Caco-2 (cell line): ENCODE measurements around the gene CFAP99. TPM values are rescaled to one million over a fixed set of nuclear protein-coding genes. Genes with fewer than 3 reads are reported as not detected.

ENCODE experiments used
- BruUV-seq: library from RNA; stranded (reverse); fragments of 400-500 nt; replicated peaks from 2 replicates; lab custom pipeline; 2021; lab: Mats Ljungman, UMichigan
- CTCF ChIA-PET: fragments of 300-600 bp; sonication (Branson Sonifier 250); formaldehyde crosslinking; loops from one replicate; lab custom pipeline; 2022; ENCODE audit warnings: antibody characterized with exemption; lab: Charles Lee
- POLR2A ChIA-PET: fragments of 300-600 bp; sonication (Branson Sonifier 250); formaldehyde crosslinking; loops from one replicate; lab custom pipeline; 2022; ENCODE audit warnings: antibody characterized with exemption; lab: Charles Lee
- DNase-seq, 2 experiments: peaks; one replicate each; pipeline versions ENCODE4 v3.0.0 to v3.0.0-alpha.2; 2020 to 2022
- H3K27me3 ChIP-seq: replicated peaks from 2 replicates; pipeline ENCODE4 v1.6.0; 2011; ENCODE audit warnings: low read length; ENCODE audit not compliant: control insufficient read depth, insufficient read depth
- H3K36me3 ChIP-seq: 2 replicates; pipeline ENCODE4 v1.5.1; 2011; ENCODE audit warnings: low read length; ENCODE audit not compliant: control insufficient read depth, insufficient read depth
- H3K4me1 ChIP-seq: fragments of 250-450 bp; sonication (Bioruptor Pico); 2 replicates; pipeline ENCODE4 v1.5.1; 2020; ENCODE audit warnings: mild to moderate bottlenecking
- H3K4me3 ChIP-seq: 2 replicates; pipeline ENCODE4 v1.5.1; 2011; ENCODE audit warnings: low read depth, mild to moderate bottlenecking, control low read depth, low read length
- H3K9me3 ChIP-seq: fragments of 250-450 bp; sonication (Bioruptor Pico); 2 replicates; pipeline ENCODE4 v1.5.1; 2020; ENCODE audit warnings: mild to moderate bottlenecking, moderate library complexity
- H3K27ac Mint-ChIP-seq: one replicate; pipeline ENCODE4 v1.8.0; 2022; ENCODE audit warnings: mixed read lengths; ENCODE audit not compliant: unreplicated experiment
- H3K27me3 Mint-ChIP-seq: one replicate; pipeline ENCODE4 v1.8.0; 2022; ENCODE audit warnings: mixed read lengths; ENCODE audit not compliant: insufficient read depth, unreplicated experiment
- H3K36me3 Mint-ChIP-seq: one replicate; pipeline ENCODE4 v1.8.0; 2022; ENCODE audit warnings: mild to moderate bottlenecking, mixed read lengths; ENCODE audit not compliant: insufficient read depth, unreplicated experiment
- H3K4me1 Mint-ChIP-seq: one replicate; pipeline ENCODE4 v1.8.0; 2022; ENCODE audit warnings: low read depth, mixed read lengths; ENCODE audit not compliant: unreplicated experiment
- H3K4me3 Mint-ChIP-seq: one replicate; pipeline ENCODE4 v1.8.0; 2022; ENCODE audit warnings: mild to moderate bottlenecking, moderate library complexity, mixed read lengths; ENCODE audit not compliant: unreplicated experiment
- H3K9me3 Mint-ChIP-seq: one replicate; pipeline ENCODE4 v1.8.0; 2022; ENCODE audit warnings: mixed read lengths; ENCODE audit not compliant: unreplicated experiment
- CTCF ChIP-seq, 2 experiments: fragments of 200-600 bp in 1 of 2; IDR thresholded peaks; 1 replicate in 1 of 2; 2 replicates in 1 of 2; pipeline versions ENCODE4 v1.5.1 to v1.8.0; 2011 to 2022; ENCODE audit warnings: antibody characterized with exemption in 1 of 2, control low read depth in 1 of 2, inconsistent platforms in 1 of 2, low read depth in 1 of 2, low read length in 1 of 2, mild to moderate bottlenecking in 1 of 2, moderate library complexity in 1 of 2; ENCODE audit not compliant: insufficient read depth in 1 of 2, severe bottlenecking in 1 of 2, unreplicated experiment in 1 of 2
- intact Hi-C: fragments of 100-400 bp; cut with micrococcal nuclease; formaldehyde crosslinking; loops from one replicate; pipeline ENCODE4 v1.10.0; 2022; ENCODE audit not compliant: unreplicated experiment
- total RNA-seq: library from RNA; stranded (reverse); gene quantifications from 2 replicates; pipeline ENCODE4 v1.2.3, GENCODE V29; 2022

The CFAP99 gene
- total RNA-seq, 1 experiment from 2014 or later: not detected

GRCh38 chr4:2423066-2423465, 4.3 kb downstream of the CFAP99 start:
- H3K9me3 ChIP-seq: no peaks in the 10 kb centered on the region
- no peaks in the 10 kb centered on the region; the same call in 1 of the 2 replicates for H3K27me3 ChIP-seq
- Mint-ChIP-seq H3K4me1 (peaks cover 14% of the 10 kb centered on the region), H3K27me3 (peaks cover 13% of the 10 kb centered on the region), H3K4me3 (no peak overlapping the region), H3K36me3 (no peaks in the 10 kb centered on the region), H3K9me3 (no peaks in the 10 kb centered on the region), H3K27ac (no peak overlapping the region)
- no peak for TF ChIP-seq CTCF (IDR thresholded peaks at IDR 0.05; ENCODE audit: insufficient read depth in 1 of 2, low read depth in 1 of 2, low read length in 1 of 2, severe bottlenecking in 1 of 2, unreplicated experiment in 1 of 2)
- peak in 1 of 2 experiments; percentile 23 for DNase-seq
- CTCF ChIA-PET: no interaction called here
- peaks cover 7% of the 10 kb centered on the region; the same call in 1 of the 2 replicates for H3K4me1 ChIP-seq
- H3K36me3 ChIP-seq: no peaks in the 10 kb centered on the region
- H3K4me3 ChIP-seq: no peak overlapping the region
- intact Hi-C loops: no loop called here
- no TSS peak for BruUV-seq
- POLR2A ChIA-PET: no interaction called here

GRCh38 chr4:2423695-2424094, 4.9 kb downstream of the CFAP99 start:
- H3K4me1 Mint-ChIP-seq: peaks cover 14% of the 10 kb centered on the region
- H3K36me3 Mint-ChIP-seq: no peaks in the 10 kb centered on the region
- CTCF ChIA-PET: no interaction called here
- Histone ChIP-seq H3K4me3 (no peak overlapping the region), H3K27me3 (no peaks in the 10 kb centered on the region; the same call in 1 of the 2 replicates), H3K36me3 (no peaks in the 10 kb centered on the region), H3K4me1 (peaks cover 7% of the 10 kb centered on the region; the same call in 1 of the 2 replicates), H3K9me3 (no peaks in the 10 kb centered on the region)
- no peak for DNase-seq
- POLR2A ChIA-PET: no interaction called here
- BruUV-seq: no TSS peak
- no peak overlapping the region for H3K4me3 Mint-ChIP-seq
- peaks cover 13% of the 10 kb centered on the region for H3K27me3 Mint-ChIP-seq
- intact Hi-C loops: no loop called here
- H3K9me3 Mint-ChIP-seq: no peaks in the 10 kb centered on the region
- no peak overlapping the region for H3K27ac Mint-ChIP-seq
- no peak for TF ChIP-seq CTCF (IDR thresholded peaks at IDR 0.05; ENCODE audit: insufficient read depth in 1 of 2, low read depth in 1 of 2, low read length in 1 of 2, severe bottlenecking in 1 of 2, unreplicated experiment in 1 of 2)

GRCh38 chr4:2424581-2424980, 5.8 kb downstream of the CFAP99 start:
- TF ChIP-seq CTCF (IDR thresholded peaks at IDR 0.05; ENCODE audit: insufficient read depth in 1 of 2, low read depth in 1 of 2, low read length in 1 of 2, severe bottlenecking in 1 of 2, unreplicated experiment in 1 of 2): no peak
- POLR2A ChIA-PET: no interaction called here
- CTCF ChIA-PET: no interaction called here
- no peaks in the 10 kb centered on the region for H3K36me3 Mint-ChIP-seq
- intact Hi-C loops: no loop called here
- no peak overlapping the region for H3K27ac Mint-ChIP-seq
- Histone ChIP-seq H3K9me3 (no peaks in the 10 kb centered on the region), H3K27me3 (no peaks in the 10 kb centered on the region; the same call in 1 of the 2 replicates), H3K4me1 (peaks cover 3% of the 10 kb centered on the region; the same call in 1 of the 2 replicates), H3K36me3 (no peaks in the 10 kb centered on the region), H3K4me3 (no peak overlapping the region)
- H3K27me3 Mint-ChIP-seq: peaks cover 13% of the 10 kb centered on the region
- H3K9me3 Mint-ChIP-seq: no peaks in the 10 kb centered on the region
- DNase-seq: no peak
- no peak overlapping the region for H3K4me3 Mint-ChIP-seq
- no TSS peak for BruUV-seq
- peaks cover 11% of the 10 kb centered on the region for H3K4me1 Mint-ChIP-seq
